ENCODE data around the gene SPDYA. TPM values are rescaled to one million over a fixed set of nuclear protein-coding genes. Genes with fewer than 3 reads are reported as not detected.

Gene SPDYA
- total RNA-seq, 1 experiment from 2014 or later, result 0.87 TPM

DNA sequence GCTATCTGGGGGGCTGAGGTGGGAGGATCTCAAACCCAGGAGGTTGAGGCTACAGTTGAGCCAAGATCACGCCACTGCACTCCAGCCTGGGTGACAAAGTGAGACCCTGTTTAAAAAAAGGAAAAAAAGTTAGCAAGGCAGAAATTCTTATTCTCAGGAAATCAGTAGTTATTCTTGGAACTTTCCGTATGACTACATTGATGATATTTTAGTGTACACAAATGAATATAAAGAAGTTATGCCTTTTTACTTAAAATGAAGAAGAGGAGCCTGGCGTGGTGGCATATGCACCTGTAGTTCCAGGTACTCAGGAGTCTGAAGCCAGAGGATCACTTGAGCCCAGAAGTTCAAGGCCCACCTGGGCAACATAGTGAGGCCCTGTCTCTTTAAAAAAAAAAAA lies 7.4 kb downstream of the SPDYA start:
- Histone ChIP-seq H3K36me3 (ENCODE audit: control insufficient read depth, insufficient read depth, low read length) (no peaks in the 10 kb centered on the region), H3K27me3 (ENCODE audit: control insufficient read depth, insufficient read depth, low read length) (no peaks in the 10 kb centered on the region), H3K4me1 (ENCODE audit: control insufficient read depth, insufficient read depth, low read length) (no peaks in the 10 kb centered on the region), H3K9me3 (ENCODE audit: control insufficient read depth, insufficient read depth, low read depth, low read length) (no peaks in the 10 kb centered on the region), H3K4me3 (ENCODE audit: low read depth in 2 of 2, low read length in 2 of 2) (no peak overlapping the region), H3K27ac (ENCODE audit: low read length) (no peak overlapping the region)
- intact Hi-C loops (cut with micrococcal nuclease; ENCODE audit: unreplicated experiment) (no loop called here), in situ Hi-C loops (cut with HindIII; ENCODE audit: low pct_unique_long_range_greater_than_20kb, low sequenced_read_pairs) (no loop called here)
- ChIA-PET CTCF (interaction anchor here (0.7 kb wide), 1 partner anchor 15 kb away, joined by 3 read pairs; no protein-coding TSS in a partner anchor), POLR2A (no interaction called here)
- ATAC-seq, result no peak
- BruUV-seq (replicated peaks), result no TSS peak
- TF ChIP-seq, protein P1, sequence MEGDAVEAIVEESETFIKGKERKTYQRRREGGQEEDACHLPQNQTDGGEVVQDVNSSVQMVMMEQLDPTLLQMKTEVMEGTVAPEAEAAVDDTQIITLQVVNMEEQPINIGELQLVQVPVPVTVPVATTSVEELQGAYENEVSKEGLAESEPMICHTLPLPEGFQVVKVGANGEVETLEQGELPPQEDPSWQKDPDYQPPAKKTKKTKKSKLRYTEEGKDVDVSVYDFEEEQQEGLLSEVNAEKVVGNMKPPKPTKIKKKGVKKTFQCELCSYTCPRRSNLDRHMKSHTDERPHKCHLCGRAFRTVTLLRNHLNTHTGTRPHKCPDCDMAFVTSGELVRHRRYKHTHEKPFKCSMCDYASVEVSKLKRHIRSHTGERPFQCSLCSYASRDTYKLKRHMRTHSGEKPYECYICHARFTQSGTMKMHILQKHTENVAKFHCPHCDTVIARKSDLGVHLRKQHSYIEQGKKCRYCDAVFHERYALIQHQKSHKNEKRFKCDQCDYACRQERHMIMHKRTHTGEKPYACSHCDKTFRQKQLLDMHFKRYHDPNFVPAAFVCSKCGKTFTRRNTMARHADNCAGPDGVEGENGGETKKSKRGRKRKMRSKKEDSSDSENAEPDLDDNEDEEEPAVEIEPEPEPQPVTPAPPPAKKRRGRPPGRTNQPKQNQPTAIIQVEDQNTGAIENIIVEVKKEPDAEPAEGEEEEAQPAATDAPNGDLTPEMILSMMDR (IDR thresholded peaks at IDR 0.05), result no peak
- no peak for TF ChIP-seq TCF7L2 (IDR thresholded peaks at IDR 0.05; ENCODE audit: low read depth, low read length)
- no peak for TF ChIP-seq POLR2AphosphoS5 (IDR thresholded peaks at IDR 0.05; ENCODE audit: low read depth, low read length)
- DNase-seq (ENCODE audit: low read depth, low spot score), result no peak

DNA sequence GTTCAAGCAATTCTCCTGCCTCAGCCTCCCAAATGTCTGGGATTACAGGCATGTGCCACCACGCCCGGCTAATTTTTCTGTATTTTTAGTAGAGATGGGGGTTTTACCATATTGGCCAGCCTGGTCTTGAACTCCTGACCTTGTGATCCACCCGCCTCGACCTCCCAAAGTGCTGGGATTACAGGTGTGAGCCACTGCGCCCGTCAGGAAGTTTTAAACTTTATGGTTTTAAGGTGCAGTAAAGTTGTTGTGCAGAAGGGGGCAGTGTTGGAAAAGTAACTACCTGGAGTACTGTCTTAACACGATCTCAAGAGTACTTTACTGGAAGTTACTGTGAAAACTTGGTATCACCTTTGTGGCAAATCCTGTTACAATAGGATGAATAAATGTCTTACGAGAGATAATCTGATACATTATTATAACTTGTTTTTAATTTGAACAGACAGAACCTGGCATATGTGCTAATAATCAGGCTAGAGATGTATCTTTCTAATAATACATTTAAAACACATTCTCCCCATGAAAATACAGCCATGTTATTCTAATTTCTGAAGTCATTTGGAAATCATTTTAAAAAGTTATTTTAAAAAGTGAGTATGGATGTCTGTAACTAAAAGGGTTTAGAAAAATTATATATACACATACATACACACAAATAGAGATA lies 10.8 kb downstream of the SPDYA start:
- Histone ChIP-seq H3K4me3 (ENCODE audit: low read depth in 2 of 2, low read length in 2 of 2) (no peak overlapping the region), H3K36me3 (ENCODE audit: control insufficient read depth, insufficient read depth, low read length) (no peaks in the 10 kb centered on the region), H3K27me3 (ENCODE audit: control insufficient read depth, insufficient read depth, low read length) (no peaks in the 10 kb centered on the region), H3K4me1 (ENCODE audit: control insufficient read depth, insufficient read depth, low read length) (no peaks in the 10 kb centered on the region), H3K27ac (ENCODE audit: low read length) (no peak overlapping the region), H3K9me3 (ENCODE audit: control insufficient read depth, insufficient read depth, low read depth, low read length) (no peaks in the 10 kb centered on the region)
- ATAC-seq, result peak; percentile 89
- DNase-seq (ENCODE audit: low read depth, low spot score), result peak; percentile 75
- in situ Hi-C loops (cut with HindIII; ENCODE audit: low pct_unique_long_range_greater_than_20kb, low sequenced_read_pairs), result no loop called here
- intact Hi-C loops (cut with micrococcal nuclease; ENCODE audit: unreplicated experiment), result loop anchor here (5.0 kb wide), 1 partner anchor 131 kb away; no protein-coding TSS in a partner anchor
- TF ChIP-seq, protein P1 (IDR thresholded peaks at IDR 0.05), result peak; percentile 85
- no peak for TF ChIP-seq POLR2AphosphoS5 (IDR thresholded peaks at IDR 0.05; ENCODE audit: low read depth, low read length)
- no TSS peak for BruUV-seq (replicated peaks)
- POLR2A ChIA-PET, result no interaction called here
- CTCF ChIA-PET, result no interaction called here

DNA sequence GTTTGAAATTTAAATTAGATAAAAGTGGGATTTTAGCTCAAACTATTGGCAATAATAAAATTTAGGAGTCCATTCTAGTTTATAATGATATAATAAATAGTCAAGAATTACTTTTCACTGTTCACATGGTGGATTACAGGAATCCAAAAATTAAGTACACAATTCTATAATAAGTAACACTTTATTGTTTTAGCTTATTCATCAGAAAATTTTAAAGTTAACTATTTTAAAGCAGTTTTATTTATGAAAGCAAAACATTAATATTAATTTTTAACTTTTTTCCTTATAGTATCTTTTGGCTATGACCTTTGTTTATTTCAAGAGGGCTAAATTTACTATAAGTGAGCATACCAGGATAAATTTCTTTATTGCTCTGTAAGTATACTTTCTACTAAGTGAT lies 11.4 kb downstream of the SPDYA start:
- H3K4me3 ChIP-seq (ENCODE audit: low read depth in 2 of 2, low read length in 2 of 2), result no peak overlapping the region
- H3K9me3 ChIP-seq (ENCODE audit: control insufficient read depth, insufficient read depth, low read depth, low read length), result no peaks in the 10 kb centered on the region
- in situ Hi-C loops (cut with HindIII; ENCODE audit: low pct_unique_long_range_greater_than_20kb, low sequenced_read_pairs), result no loop called here
- H3K27ac ChIP-seq (ENCODE audit: low read length), result no peak overlapping the region
- ChIA-PET POLR2A (no interaction called here), CTCF (no interaction called here)
- intact Hi-C loops (cut with micrococcal nuclease; ENCODE audit: unreplicated experiment), result loop anchor here (5.0 kb wide), 1 partner anchor 130 kb away; no protein-coding TSS in a partner anchor
- ATAC-seq (no peak), DNase-seq (ENCODE audit: low read depth, low spot score) (no peak)
- no peaks in the 10 kb centered on the region for H3K36me3 ChIP-seq (ENCODE audit: control insufficient read depth, insufficient read depth, low read length)
- H3K4me1 ChIP-seq (ENCODE audit: control insufficient read depth, insufficient read depth, low read length), result no peaks in the 10 kb centered on the region
- TF ChIP-seq SIN3A (IDR thresholded peaks at IDR 0.05; ENCODE audit: borderline replicate concordance, insufficient read depth, low read depth, low read length) (no peak), TCF7L2 (IDR thresholded peaks at IDR 0.05; ENCODE audit: low read depth, low read length) (no peak), POLR2AphosphoS5 (IDR thresholded peaks at IDR 0.05; ENCODE audit: low read depth, low read length) (no peak)
- TF ChIP-seq, protein P2, sequence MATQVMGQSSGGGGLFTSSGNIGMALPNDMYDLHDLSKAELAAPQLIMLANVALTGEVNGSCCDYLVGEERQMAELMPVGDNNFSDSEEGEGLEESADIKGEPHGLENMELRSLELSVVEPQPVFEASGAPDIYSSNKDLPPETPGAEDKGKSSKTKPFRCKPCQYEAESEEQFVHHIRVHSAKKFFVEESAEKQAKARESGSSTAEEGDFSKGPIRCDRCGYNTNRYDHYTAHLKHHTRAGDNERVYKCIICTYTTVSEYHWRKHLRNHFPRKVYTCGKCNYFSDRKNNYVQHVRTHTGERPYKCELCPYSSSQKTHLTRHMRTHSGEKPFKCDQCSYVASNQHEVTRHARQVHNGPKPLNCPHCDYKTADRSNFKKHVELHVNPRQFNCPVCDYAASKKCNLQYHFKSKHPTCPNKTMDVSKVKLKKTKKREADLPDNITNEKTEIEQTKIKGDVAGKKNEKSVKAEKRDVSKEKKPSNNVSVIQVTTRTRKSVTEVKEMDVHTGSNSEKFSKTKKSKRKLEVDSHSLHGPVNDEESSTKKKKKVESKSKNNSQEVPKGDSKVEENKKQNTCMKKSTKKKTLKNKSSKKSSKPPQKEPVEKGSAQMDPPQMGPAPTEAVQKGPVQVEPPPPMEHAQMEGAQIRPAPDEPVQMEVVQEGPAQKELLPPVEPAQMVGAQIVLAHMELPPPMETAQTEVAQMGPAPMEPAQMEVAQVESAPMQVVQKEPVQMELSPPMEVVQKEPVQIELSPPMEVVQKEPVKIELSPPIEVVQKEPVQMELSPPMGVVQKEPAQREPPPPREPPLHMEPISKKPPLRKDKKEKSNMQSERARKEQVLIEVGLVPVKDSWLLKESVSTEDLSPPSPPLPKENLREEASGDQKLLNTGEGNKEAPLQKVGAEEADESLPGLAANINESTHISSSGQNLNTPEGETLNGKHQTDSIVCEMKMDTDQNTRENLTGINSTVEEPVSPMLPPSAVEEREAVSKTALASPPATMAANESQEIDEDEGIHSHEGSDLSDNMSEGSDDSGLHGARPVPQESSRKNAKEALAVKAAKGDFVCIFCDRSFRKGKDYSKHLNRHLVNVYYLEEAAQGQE (IDR thresholded peaks at IDR 0.05; ENCODE audit: insufficient read depth in 1 of 2, low read depth in 2 of 2, low read length in 1 of 2), result no peak
- TF ChIP-seq, protein P1 (IDR thresholded peaks at IDR 0.05), result no peak
- H3K27me3 ChIP-seq (ENCODE audit: control insufficient read depth, insufficient read depth, low read length), result no peaks in the 10 kb centered on the region
- BruUV-seq (replicated peaks), result no TSS peak
